Measurements from ENCODE around the gene CYP8B1.

Gene CYP8B1

GRCh38 chr3:42876401-42876800, 722 bp upstream of the CYP8B1 start:
- DNase-seq (ENCODE audit: insufficient read length, low spot score) (no peak), FAIRE-seq (no peak)
- no peak for TF ChIP-seq CTCF (IDR thresholded peaks at IDR 0.05; ENCODE audit: insufficient read depth, missing control alignments)

DNA sequence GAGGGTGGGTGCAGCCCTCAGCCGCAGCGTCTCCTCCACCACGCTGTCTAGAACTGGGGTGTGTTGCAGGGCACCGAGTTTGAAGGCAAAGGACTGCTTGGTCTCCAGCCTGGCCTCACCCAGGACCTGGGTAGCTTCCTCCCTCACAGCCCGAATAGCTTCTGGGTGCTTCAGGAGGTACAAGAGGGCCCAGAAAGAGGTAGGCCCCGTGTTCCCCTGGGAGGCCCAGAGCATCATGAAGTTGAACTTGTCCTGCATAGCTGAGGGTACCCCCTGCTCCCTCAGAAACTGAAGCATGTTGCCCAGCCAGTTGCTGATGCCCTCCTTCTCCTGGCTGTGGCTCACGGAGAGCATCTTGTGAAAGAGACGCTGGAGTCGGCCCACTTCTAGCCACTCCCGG, 930 bp downstream of the CYP8B1 start:
- TF ChIP-seq CTCF (IDR thresholded peaks at IDR 0.05; ENCODE audit: insufficient read depth, missing control alignments) = no peak
- no peak for FAIRE-seq
- DNase-seq (ENCODE audit: insufficient read length, low spot score) = no peak

DNA sequence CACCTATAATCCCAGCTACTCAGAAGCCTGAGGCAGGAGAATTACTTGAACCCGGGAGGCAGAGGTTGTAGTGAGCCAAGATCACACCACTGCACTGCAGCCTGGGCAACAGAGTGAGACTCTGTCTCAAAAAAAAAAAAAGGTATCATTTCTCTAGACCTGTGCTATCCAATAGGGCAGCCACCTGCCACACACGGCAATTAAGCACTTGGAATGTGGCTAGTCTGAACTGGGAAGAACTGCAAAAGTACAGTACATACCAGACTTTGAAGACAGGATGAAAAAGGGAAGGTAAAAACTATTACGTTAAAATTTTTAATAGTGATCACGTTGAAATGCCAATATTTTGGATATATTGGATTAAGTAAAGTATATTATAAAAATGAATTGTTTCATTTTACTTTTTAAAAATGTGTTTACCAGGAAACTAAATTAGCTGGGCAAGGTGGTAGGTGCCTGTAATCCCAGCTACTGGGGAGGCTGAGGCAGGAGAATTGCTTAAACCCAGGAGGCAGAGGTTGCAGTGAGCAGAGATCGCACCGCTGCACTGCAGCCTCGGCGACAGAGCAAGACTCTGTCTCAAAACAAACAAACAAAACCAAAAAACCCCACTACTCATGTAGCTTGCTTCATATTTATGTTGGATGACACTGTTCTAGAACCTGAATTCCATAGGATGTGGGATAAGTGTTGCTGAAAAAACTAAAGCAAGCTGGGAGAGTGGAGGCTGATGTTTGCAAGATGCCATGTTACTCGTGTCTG, 2.3 kb downstream of the CYP8B1 start:
- TF ChIP-seq CTCF (IDR thresholded peaks at IDR 0.05; ENCODE audit: insufficient read depth, missing control alignments) = no peak
- FAIRE-seq (no peak), DNase-seq (ENCODE audit: insufficient read length, low spot score) (no peak)

- no peak for FAIRE-seq
- DNase-seq (ENCODE audit: insufficient read length, low spot score) = no peak
- no peak for TF ChIP-seq CTCF (IDR thresholded peaks at IDR 0.05; ENCODE audit: insufficient read depth, missing control alignments)
Measured at GRCh38 chr3:42872718-42873117, 3.0 kb downstream of the CYP8B1 start.

DNA sequence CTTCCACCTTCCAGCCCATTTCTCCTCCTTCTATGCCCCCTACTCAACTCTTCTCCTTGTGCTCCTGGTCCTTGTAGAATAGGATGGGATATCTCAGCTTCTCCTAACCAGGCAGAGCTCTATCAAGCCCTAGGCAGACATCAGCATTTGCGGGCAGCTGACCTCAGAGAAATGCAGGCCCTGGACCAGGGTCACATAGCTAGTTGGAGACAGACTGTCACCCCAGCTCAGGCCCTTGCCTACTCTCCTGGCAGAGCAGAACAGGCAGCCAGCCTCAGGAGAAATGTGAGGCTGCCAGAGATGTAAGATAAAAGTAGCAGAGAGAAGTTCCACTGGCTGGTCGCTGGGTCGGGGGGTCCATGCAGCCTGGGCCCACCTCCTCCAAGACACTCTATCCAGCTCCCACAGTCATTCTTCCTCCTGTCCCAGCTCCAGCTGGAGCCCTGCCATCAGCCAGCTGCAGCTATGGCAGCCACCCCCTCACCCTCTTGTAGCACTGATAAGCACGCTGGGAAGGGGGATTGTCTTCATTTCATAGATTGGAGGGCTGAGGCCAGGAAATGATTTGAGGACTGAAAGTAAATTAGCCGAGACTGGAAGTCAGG, 4.0 kb downstream of the CYP8B1 start:
- TF ChIP-seq CTCF (IDR thresholded peaks at IDR 0.05; ENCODE audit: insufficient read depth, missing control alignments) = no peak
- FAIRE-seq (no peak), DNase-seq (ENCODE audit: insufficient read length, low spot score) (no peak)

GRCh38 chr3:42868841-42869240, 6.8 kb downstream of the CYP8B1 start:
- DNase-seq (ENCODE audit: insufficient read length, low spot score) (no peak), FAIRE-seq (no peak)
- no peak for TF ChIP-seq CTCF (IDR thresholded peaks at IDR 0.05; ENCODE audit: insufficient read depth, missing control alignments)

DNA sequence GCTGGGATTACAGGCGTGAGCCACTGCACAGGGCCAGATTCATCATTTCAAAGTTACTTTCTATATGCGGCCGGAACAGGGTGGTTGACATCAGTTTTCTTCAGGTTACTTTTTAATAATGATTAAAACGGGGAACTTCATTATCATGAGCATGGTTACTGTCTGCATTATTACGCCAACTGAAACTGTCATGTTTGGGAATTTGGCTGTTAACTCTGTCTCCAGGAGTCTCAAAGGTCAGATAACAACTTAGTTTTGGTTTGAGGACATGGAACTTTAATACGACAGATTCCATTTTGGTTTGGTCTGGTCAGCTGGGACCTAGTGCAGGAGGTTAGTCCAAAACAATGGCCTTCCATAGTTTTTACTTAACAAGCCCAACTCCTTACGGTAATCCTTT, 8.5 kb downstream of the CYP8B1 start:
- FAIRE-seq (no peak), DNase-seq (ENCODE audit: insufficient read length, low spot score) (no peak)
- no peak for TF ChIP-seq CTCF (IDR thresholded peaks at IDR 0.05; ENCODE audit: insufficient read depth, missing control alignments)

Data from D721Med (cell line).